Cerebellar nuclear complex (tissue), 1 donor: Measurements from ENCODE around the gene KCNN4.
"Not testable (repeated sequence)": the region's sequence is repeated elsewhere in the genome, so short reads cannot be mapped to it uniquely, and the experiment has no call there.

Experiments used
- DNase-seq, 2 experiments: peaks; one replicate each; lab custom pipeline; 2025; lab: John Stamatoyannopoulos, UW

KCNN4 gene

GRCh38 chr19:43774103-43774939, 6.5 kb downstream of the KCNN4 start:
- DNase-seq = no peak

- no peak for DNase-seq
These were observed 7.1 kb downstream of the KCNN4 start for GRCh38 chr19:43773725-43774102.

DNA sequence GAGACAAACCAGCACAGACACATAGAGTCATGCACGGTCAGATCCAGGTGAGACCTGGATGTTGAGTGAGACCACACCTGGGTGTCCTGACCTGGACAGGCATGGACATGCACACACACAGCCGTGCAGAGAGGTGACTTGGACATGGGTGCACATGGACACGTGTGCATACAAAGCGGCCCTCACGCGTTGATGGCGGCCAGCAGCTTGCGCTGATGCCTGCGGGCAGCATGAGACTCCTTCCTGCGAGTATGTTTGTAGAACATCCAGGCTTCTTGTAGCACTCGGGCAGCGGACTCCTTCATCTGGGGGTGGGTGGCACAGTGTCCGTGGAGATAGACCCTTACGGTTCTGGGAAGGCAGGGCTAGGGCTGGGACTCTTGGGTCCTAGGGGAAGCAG, 11.5 kb downstream of the KCNN4 start:
- no peak for DNase-seq

GRCh38 chr19:43768273-43769050, 12.3 kb downstream of the KCNN4 start:
- DNase-seq = no peak

GRCh38 chr19:43767818-43768217, 13.0 kb downstream of the KCNN4 start:
- no peak for DNase-seq

DNA sequence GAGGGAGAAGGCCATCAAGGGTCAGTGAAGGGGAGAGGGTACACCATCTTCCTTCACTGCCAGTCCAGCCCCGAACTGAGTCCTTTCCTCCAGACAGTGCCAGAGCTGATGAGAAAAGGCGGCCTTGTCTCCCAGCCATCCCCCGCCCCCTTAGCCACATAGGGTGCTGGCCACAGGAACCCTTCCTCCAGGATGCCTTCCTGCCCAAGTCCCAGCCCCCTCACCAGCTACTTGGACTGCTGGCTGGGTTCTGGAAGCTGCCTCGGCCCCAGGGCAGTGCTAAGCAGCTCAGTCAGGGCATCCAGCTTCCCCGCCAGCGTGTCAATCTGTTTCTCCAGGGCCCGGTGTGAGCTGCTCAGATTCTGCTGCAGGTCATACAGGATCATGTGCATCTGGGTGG, 13.5 kb downstream of the KCNN4 start:
- DNase-seq = no peak

DNA sequence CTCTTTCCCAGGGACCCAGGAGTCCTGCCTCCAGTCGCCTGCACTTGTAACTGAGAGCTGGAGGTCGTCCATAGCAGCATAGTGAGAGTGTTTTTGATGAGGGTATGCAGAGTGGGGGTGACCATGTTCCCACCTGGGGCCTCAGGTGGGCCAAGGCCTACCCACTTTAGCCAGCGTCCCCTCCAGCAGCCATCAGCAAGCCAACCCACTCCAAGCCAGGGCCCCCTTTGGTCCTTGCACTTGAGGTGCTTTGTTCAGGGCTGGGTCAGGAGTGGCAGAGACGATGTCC, 14.1 kb downstream of the KCNN4 start:
- DNase-seq = no peak

GRCh38 chr19:43765109-43765876, 15.5 kb downstream of the KCNN4 start:
- no peak for DNase-seq

DNA sequence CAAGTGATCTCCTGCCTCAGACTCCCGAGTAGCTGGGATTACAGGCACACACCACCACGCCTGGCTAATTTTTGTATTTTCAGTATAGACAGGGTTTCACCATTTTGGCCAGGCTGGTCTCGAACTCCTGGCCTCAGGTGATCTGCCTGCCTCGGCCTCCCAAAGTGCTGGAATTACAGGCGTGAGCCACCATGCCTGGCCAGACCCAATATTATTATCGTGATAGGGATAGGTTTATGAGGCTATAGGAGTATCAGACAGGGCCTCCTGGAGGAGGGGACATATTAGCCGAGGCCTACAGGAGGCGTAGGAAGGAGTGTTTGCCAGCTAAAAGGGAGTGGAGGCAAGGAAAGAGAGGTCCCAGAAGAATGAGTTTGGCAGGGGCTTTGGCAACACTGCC, 16.1 kb downstream of the KCNN4 start:
- not testable (repeated sequence) for DNase-seq

GRCh38 chr19:43763473-43763939, 17.3 kb downstream of the KCNN4 start:
- no peak for DNase-seq

GRCh38 chr19:43762814-43763213, 18.0 kb downstream of the KCNN4 start:
- no peak for DNase-seq

GRCh38 chr19:43760941-43761340, 19.8 kb downstream of the KCNN4 start:
- no peak for DNase-seq

DNA sequence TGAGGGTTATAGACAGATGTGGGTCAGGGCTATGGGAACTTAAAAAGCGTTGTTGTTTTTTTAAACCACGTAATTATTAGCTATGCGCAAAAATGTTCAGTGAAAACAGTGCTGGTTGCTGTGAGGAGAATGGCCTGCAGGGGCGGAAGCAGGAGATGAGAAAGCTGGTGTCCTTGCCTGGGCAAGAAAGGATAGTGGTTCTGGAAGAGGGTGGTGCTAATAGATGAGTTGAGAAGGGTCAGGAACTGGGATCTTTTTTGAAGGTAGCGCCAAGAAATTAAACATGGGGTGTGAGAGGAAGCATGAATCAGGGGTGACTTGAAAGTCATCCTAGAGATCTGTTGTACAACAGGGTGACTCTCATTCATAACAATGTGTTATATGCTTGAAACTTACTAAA, 21.3 kb downstream of the KCNN4 start:
- DNase-seq = no peak

DNA sequence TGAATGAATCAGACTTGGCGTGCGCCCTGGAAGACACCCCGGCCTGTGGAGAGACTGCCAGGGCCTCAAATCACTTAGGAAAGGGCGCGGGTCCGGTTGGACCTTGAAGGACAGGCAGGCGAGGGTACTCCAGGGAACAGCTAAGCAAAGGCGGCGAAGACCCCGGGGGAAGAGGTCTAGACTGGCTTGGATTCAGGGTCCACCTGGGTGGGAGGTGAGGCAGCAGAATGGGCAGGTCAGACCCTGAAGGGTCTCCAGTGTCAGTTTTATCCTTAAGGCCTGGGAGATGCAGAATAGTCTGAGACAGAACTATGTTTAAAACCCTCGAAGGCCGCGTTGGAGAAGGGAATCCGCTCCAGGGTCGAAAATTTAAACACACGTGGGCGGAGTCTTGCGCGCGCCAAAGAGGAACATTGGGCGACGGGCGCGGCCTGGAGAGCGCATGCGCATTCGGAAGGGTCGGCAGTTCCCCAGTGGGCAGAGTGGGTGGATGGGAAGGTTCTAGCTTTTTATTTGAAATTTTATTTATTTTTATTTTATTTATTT, 25.4 kb downstream of the KCNN4 start:
- DNase-seq = peak in 1 of 2 experiments; percentile 27

DNA sequence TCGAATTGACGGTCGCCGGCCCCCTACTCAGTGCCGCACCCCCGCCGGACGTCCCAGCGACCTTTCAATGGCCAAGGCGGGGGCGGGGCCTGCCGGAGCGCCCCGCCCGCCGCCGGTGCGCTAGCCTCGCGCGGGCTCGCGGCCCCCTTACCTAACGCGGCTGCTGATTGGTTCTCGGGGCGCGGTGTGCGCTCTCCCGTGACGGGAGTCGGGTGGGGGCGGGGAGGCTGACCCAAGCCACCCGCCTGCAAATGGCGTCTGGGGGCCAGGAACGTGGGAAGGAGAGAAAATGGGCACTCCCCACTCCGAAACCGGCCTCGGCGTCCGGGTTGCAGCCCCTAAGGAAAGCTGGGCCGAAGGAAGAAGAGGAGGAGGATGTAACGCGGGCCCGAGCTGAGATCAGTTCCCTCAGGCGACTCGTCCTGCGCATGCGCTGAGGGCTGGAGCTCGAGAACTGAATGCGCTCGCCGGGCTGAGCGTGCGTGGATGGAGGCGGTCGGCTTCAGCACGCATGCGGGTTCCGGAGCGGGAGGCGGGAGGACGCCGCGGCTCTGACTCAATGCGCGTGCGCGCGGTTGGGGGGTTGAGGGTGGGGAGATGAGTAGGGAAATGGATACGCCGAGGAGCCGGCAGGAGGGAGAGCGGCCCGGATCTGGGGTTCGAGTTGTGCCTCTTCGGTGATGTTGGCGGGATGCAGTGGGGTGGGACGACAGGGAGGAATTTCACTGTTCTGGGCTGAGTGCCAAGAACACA, 26.1 kb downstream of the KCNN4 start, which contains the start of gene SMG9:
SMG9 (minus strand) TSS at position 460 of the 753 bp plus-strand sequence. CDS start 4,221 bp downstream, outside the sequence.
- DNase-seq = peak in 1 of 2 experiments; percentile 89

GRCh38 chr19:43754253-43754502, 26.6 kb downstream of the KCNN4 start:
- DNase-seq = no peak

GRCh38 chr19:43752287-43752875, 28.4 kb downstream of the KCNN4 start:
- DNase-seq = no peak

GRCh38 chr19:43751466-43752220, 29.1 kb downstream of the KCNN4 start:
- no peak for DNase-seq

DNA sequence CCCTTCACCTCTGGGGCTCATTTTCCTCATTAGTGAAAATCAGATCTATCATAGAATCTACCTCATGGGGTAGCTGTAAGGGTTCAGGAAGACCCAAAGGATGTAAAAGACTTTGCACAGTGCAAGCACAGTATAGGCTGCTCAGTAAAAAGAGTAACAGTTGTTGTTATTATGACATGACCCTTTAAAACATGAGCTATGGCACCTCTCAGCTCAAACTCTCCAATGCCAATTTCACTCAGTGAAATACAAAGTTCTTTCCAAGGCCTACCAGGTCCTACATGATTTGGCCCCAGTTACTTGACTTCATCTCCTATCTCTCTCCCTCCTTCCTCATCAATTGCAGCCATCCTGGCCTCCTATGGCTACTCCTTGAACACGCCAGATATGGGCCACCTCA, 30.9 kb downstream of the KCNN4 start:
- DNase-seq = no peak

DNA sequence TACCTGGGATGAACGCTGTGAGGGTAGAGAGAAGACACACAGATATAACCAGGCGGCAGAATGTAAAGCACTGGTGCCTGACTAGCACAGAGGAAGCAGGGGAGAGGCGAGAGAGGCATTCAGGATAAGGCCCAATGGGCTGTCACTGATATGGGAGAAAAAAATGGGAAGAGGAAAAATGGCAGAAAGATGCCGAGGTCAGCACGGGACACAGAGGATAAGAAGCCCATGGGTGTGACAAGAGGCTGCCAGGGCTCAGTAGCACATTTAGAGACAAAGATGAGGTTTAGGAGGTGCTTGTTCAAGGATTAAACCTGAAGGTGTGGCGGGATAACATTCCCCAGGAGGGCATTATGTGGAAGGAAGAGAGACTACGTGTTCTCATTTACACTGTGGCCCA, 31.6 kb downstream of the KCNN4 start:
- no peak for DNase-seq

DNA sequence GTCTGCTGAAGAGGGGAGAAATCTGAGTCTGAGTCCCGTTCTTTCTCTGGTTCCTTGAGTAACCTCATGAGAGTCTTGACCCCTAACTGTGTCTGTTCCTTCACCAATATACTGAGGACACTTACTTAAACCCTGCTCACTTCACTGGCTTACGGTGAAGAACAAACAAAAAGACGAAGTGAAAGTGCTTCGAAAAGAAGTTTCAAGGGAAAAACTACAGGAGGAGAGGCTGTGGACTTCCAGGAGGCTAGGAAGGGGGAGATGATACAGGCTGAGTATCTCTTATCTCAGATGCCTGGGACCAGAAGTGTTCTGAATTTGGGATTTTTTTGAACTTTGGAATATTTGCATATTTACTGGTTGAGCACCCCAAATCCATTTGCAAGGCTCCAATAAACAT, 32.1 kb downstream of the KCNN4 start:
- DNase-seq = no peak
